OCI-LY1 (cell line): ENCODE results near the gene LTBP4.

Experiments used
- CTCF ChIP-seq: fragments of 200-600 bp; sonication (generic), shearing (Covaris generic); IDR thresholded peaks from 2 replicates; pipeline ENCODE4 v1.5.1; 2017; ENCODE audit warnings: mild to moderate bottlenecking, antibody characterized with exemption, low read length, moderate library complexity, mixed read lengths
- EZH2 ChIP-seq: fragments of 200-600 bp; sonication (generic), shearing (Covaris generic); IDR thresholded peaks from 2 replicates; pipeline ENCODE4 v1.8.0; 2017; ENCODE audit warnings: borderline replicate concordance, mixed run types, mild to moderate bottlenecking, antibody characterized with exemption, low read length, moderate library complexity, mixed read lengths

GRCh38 chr19:40619333-40620160, 18.4 kb downstream of the LTBP4 start:
- TF ChIP-seq CTCF (no peak), EZH2 (no peak)
